ENCODE data around the gene ERC1.
A peak's percentile ranks its signal among the peaks of the same experiment; 100 is the strongest.

Gene ERC1

DNA sequence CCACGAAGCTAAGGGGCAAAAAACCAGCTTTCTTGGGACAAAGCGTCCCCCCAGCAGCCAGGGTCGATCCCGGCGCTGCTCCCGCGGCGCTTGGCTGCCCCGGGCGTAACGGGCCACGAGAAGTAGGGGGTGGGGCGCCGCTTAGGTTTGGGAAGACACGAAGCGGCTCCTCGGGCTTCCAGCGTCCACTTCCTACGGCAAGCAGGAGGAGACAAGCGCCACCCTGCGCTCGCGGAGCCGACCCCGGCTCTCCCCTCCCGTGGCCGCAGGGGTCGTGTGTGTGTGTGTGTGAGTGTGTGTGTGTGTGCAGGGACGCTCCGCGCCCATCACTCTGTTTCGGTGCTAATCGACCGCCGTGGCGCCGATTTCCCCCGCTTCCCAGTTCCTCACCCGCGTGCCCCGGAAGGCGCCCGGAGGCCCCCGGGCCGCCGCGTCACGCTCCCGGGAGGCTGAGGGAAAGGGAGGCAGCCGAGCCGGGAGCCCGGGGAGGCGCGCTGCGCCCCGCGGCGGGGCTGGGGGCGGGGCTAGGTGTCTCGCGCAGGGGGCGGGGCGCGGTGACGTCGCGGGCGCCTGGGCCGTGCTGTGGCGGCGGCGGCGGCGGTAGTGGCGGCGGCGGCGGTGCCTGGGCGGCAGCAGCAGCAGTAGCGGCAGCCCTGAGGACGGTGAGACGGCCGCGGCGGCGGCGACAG lies at the start of gene ERC1:
Gene ERC1, plus strand, starts transcription at position 563 of the 689 bp plus-strand sequence. CDS start 36,681 bp downstream, outside the sequence.
- TF ChIP-seq GATA1 (IDR thresholded peaks at IDR 0.05; ENCODE audit: low read depth, low read length) (no peak), POLR2A (IDR thresholded peaks at IDR 0.05; ENCODE audit: low read length) (peak; percentile 83)
- DNase-seq = peak; percentile 89 to 94

- TF ChIP-seq GATA1 (IDR thresholded peaks at IDR 0.05; ENCODE audit: low read depth, low read length) = no peak
- TF ChIP-seq POLR2A (IDR thresholded peaks at IDR 0.05; ENCODE audit: low read length) = no peak
- DNase-seq = no peak
These were observed 48.0 kb upstream of the ERC1 start for GRCh38 chr12:943051-943450.

GRCh38 chr12:944211-944610 lies 46.8 kb upstream of the ERC1 start:
- DNase-seq = no peak
- TF ChIP-seq GATA1 (IDR thresholded peaks at IDR 0.05; ENCODE audit: low read depth, low read length) (no peak), POLR2A (IDR thresholded peaks at IDR 0.05; ENCODE audit: low read length) (no peak)

DNA sequence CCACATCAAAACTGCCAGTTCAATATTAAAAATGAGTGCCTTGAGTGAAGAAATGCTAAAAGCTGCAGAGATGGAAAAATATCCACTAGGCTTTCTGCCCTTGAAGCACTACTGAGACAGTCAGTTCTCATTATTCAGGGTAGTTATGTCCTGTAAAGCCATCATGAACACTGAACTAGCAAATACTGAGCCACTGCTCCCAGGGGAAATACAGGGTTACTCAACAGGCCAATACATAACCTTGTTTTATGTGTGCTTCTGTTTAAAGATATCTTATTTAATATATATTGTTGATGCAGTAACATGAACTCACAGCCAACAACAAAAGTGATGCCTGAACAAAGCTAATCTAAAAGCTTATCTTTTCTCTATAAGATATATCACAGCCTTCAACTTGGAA lies 44.8 kb upstream of the ERC1 start:
- TF ChIP-seq POLR2A (IDR thresholded peaks at IDR 0.05; ENCODE audit: low read length) (no peak), GATA1 (IDR thresholded peaks at IDR 0.05; ENCODE audit: low read depth, low read length) (no peak)
- DNase-seq = no peak

GRCh38 chr12:946631-947030 lies 44.4 kb upstream of the ERC1 start:
- TF ChIP-seq GATA1 (IDR thresholded peaks at IDR 0.05; ENCODE audit: low read depth, low read length) (no peak), POLR2A (IDR thresholded peaks at IDR 0.05; ENCODE audit: low read length) (no peak)
- DNase-seq = no peak

DNA sequence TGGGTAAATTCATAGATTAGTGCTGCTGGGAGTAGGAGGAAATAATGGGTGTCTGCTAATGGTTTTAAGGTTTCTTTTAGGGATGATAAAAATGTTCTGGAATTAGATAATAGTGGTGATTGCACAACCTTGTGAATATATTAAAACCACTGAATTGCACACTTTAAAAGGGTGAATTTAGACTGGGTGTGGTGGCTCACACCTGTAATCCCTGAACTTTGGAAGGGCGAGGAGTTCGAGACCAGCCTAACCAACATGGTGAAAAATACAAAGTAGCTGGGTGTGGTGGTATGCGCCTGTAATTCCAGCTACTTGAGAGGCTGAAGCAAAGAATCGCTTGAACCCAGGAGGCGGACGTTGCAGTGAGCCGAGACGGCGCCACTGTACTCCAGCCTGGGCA lies 42.8 kb upstream of the ERC1 start:
- TF ChIP-seq POLR2A (IDR thresholded peaks at IDR 0.05; ENCODE audit: low read length) (no peak), GATA1 (IDR thresholded peaks at IDR 0.05; ENCODE audit: low read depth, low read length) (no peak)
- no peak for DNase-seq

DNA sequence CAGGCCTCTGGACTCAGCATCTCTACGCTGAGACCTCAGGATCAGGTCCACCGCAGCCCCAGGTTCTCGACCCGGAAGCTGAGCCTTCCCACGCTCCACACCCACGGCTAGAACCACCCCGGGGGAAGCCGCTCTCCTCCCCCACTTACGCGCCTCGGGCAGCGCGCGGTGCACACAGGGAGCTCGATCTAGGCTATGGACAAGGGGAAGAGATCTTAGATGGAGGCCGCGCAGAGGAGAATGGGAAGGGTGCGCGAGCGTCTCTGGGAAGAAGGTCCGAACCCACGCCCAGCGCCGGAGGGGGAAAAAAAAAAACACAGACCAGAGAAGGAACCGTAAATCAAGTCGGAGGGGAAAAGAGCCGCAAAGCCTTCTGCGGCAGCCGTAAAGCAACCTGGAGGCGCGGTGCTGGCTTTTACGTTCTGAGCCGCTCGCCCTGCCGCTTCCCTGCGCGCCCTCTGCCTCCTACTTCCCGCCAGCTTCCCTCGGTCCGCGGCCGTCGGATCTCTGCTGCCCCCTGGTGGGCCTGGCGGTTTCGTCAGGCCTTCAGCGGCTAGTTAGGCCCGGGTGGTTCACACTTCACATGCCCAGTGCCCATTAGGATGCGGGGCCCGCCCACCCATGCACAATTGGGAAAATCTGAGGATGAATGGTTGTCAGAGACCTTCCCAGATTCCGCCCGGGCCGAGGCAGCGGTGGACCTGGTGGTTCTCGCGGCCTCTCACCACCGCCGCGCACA lies 41.4 kb upstream of the ERC1 start, which contains the start of gene RAD52:
Gene RAD52, minus strand, starts transcription at position 242 of the 739 bp plus-strand sequence. CDS start 16,636 bp downstream, outside the sequence.
- TF ChIP-seq GATA1 (IDR thresholded peaks at IDR 0.05; ENCODE audit: low read depth, low read length) (no peak), POLR2A (IDR thresholded peaks at IDR 0.05; ENCODE audit: low read length) (peak; percentile 88)
- DNase-seq = peak; percentile 99

- TF ChIP-seq POLR2A (IDR thresholded peaks at IDR 0.05; ENCODE audit: low read length) (no peak), GATA1 (IDR thresholded peaks at IDR 0.05; ENCODE audit: low read depth, low read length) (no peak)
- no peak for DNase-seq
These were observed 39.8 kb upstream of the ERC1 start for GRCh38 chr12:951176-951575.

GRCh38 chr12:953776-954175 lies 37.2 kb upstream of the ERC1 start:
- peak; percentile 52 to 81 for DNase-seq
- no peak for TF ChIP-seq GATA1 (IDR thresholded peaks at IDR 0.05; ENCODE audit: low read depth, low read length)
- TF ChIP-seq POLR2A (IDR thresholded peaks at IDR 0.05; ENCODE audit: low read length) = no peak

DNA sequence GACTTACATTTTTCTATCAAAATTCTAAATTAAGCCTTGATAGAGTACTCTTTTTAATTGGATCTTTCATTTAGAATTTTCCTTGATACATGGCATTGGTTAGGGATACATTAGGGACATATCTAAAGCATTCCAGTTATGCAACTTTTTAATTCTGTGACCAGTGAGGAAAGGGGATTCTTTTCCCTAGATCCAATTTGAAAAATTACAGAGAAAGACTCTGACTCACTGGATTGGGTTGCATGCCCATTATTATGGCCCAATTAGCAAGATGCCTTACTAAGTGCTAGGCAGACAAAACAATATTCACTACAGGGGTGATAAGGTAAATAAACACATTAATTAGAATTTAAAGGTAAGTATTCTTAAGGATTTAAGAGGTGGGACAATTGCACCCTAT lies 36.3 kb upstream of the ERC1 start:
- TF ChIP-seq GATA1 (IDR thresholded peaks at IDR 0.05; ENCODE audit: low read depth, low read length) (no peak), POLR2A (IDR thresholded peaks at IDR 0.05; ENCODE audit: low read length) (no peak)
- no peak for DNase-seq

GRCh38 chr12:955939-956338 lies 35.1 kb upstream of the ERC1 start:
- no peak for DNase-seq
- TF ChIP-seq GATA1 (IDR thresholded peaks at IDR 0.05; ENCODE audit: low read depth, low read length) (no peak), POLR2A (IDR thresholded peaks at IDR 0.05; ENCODE audit: low read length) (no peak)

GRCh38 chr12:958588-959123 lies 32.4 kb upstream of the ERC1 start:
- DNase-seq = no peak
- no peak for TF ChIP-seq POLR2A (IDR thresholded peaks at IDR 0.05; ENCODE audit: low read length)
- TF ChIP-seq GATA1 (IDR thresholded peaks at IDR 0.05; ENCODE audit: low read depth, low read length) = no peak

DNA sequence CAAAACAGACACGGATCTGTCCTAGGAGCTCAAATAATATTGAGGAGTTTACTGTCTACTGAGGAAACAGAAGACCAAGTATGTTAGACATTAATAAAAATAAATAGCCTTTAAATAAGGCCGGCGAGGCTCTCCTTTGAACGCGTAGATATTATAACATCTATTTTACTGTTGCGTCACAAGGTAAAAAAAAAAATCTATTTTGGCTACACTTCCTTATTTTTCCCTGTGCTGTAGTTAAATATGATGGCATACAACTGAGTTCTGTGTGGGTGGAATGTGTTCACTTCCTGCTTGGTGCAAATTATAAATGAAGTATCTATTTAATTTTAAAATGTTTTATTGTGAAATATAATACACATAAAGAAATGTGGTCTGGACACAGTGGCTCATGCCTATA lies 24.3 kb upstream of the ERC1 start:
- TF ChIP-seq POLR2A (IDR thresholded peaks at IDR 0.05; ENCODE audit: low read length) (no peak), GATA1 (IDR thresholded peaks at IDR 0.05; ENCODE audit: low read depth, low read length) (no peak)
- DNase-seq = no peak

DNA sequence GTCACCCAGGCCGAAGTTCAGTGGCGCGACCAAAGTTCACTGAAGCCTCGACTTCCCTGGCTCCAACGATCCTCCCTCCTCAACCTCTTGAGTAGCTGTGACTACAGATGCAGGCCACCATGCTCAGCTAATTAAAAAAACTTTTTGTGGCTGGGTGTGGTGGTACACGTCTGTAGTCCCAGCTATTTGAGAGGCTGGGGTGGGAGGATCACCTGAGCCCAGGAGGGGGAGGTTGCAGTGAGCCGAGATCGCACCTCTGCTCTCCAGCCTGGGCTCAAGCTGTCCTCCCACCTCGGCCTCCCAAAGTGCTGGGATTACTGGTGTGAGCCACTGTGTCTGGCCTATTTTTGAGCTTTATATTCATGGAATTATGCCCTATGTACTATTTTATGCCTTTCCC lies 23.4 kb upstream of the ERC1 start:
- no peak for DNase-seq
- TF ChIP-seq GATA1 (IDR thresholded peaks at IDR 0.05; ENCODE audit: low read depth, low read length) = no peak
- TF ChIP-seq POLR2A (IDR thresholded peaks at IDR 0.05; ENCODE audit: low read length) = no peak
